DMS 273 (cell line): ENCODE data around the gene IGIP.

Source experiments
- DNase-seq: peaks from one replicate; lab custom pipeline; 2025; ENCODE audit not compliant: unreplicated experiment; lab: John Stamatoyannopoulos, UW

IGIP gene

DNA sequence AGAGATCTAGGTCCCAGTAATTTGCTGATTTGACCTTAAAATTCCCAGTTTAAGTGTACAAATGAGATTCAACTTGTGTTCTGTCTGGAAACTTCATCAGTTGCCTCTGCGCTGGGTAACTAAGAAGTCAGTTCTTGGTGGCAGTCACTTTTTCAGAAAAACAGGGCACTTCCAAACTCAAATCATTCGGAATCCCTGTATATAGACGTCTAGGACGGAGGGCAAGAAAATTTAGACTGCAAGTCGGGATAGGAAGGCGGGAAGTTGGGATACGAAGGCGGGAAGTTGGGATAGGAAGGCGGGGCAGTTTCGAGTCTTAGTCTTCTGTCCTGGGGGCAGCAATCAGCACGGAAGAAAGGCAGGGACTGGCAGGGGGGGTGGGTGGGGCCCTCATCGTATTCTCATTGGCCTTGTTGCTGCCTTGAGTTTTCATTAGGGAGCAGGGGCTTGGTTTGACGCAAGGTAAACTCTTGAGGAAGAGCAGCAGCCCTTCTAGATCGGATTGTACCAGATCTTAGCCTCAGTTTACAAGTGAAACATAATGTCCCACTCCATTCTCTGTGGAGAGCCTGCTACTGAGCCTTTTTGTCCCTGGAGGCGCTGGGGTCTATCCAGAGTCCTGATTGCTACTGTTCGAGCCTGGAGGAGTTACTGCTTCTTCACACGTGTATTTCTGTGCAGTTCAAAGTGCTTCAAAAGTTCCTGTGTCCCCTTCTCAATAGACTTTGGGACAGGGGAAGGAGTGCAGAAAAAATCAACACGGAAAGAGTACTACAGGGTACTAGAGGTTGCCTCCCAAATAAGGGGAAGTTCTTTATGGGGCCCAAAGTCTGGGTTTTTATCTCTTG is 14.5 kb upstream of the IGIP start:
- DNase-seq = no peak

DNA sequence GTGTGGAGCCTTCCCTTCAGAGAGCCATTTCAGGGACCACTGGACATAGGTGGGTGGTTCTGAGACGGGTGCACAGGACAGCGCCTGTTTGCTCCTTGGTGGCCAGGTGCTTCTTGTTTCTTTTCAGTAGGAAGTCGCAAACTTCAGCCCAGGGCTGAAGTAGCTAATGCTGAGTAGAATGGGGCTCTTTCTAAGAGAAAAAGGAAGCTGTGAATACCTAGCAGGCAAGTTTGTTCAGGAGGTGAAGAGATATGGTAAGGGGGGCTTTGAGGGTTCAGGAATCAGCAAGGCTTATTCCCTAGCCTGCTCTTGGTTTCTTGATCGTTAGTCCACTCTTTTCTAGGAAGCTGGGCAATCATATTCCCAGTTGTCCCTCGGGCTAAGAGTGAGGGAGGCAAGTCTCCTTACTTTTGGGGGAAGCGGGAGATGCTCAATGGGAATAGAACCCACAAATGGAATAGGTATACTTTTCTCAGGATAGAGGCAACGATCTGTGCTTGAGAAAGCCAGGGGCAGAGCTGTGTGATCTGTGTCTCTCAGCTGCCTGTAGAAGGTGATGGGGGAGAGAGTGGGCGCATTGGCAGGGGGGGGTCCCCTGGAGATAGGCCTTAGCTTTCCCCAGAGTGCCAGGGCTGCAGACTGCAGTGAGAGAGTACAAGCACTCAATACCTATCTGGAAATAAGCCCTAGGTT is 13.7 kb upstream of the IGIP start:
- no peak for DNase-seq

DNA sequence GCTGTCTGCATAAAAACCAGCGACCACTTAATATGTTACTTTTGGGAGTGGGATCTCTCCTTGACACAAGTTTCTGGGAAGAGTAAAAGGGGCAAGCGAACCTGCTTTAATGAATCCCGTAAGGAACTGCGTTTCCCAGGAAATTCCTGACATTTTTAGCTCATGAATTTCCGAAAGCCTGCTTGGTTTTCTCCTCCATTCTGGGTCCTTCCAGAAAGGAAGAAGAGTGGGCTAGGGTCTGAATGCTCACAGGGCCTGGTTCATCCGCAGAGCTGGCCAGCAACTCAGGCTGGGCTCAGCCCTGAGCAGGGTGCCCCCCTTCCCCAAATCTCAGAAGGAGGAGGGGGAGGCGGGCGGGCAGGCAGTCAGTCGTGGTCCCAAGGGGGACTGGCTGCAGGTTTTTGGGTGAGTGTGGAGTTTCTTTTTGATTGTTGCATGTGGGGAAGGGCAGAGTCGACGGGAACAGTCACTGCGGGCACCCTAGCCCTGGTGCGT is 13.0 kb upstream of the IGIP start:
- DNase-seq = no peak

DNA sequence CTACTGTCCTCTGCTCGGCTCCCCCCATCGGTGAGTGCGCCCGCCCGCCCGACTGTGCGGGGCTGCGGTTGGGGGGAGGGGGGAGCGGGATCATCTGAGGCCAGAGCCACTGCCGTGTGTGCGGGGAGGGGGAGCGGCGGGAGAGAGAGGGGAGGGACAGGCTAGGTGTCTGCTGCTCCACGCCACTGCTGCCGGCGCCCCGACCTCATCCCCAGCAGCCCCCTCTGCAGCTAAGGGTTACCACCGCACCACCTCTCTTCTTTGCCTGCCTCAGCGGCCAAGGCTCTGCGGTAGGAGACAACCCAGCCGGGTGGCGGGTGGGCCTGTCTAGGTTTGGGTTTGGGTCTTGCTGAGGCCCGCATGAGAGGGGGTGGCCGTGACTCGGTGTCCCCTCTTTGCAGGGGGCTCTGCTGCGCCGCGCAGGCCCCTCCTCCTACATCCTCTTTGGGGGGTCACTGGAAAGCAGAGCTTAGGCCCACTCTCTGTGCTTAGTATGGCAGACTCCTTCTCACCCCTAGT is 12.5 kb upstream of the IGIP start:
- peak; percentile 55 for DNase-seq

DNA sequence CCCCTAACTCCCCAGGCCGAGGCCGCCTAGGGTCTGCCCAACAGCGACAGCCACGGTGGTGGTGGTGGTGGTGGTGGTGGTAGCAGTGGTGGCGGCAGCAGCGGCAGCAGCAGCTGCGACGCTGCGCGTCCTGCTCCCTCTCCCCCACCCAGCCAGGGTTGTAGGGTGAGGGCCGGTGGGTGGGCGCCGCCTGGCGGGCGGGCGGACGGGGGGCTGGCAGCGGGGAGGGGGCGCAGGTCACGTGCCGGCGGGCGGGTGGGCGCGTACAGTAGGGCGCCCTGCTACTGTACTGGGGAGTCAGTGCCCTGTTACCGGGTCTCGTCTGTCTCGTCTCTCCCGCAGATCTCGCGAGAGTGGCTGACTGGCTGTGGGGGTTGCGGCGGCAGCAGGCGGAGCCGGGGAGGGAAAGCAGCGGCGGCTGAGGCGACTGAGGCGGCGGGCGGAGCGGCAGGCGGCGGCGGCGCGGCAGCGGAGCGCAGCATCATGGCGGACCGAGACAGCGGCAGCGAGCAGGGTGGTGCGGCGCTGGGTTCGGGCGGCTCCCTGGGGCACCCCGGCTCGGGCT is 12.0 kb upstream of the IGIP start, which contains the start of gene PURA:
PURA (plus strand) TSS at position 411 of the 565 bp plus-strand sequence; CDS start at position 484, 73 bp downstream.
- peak; percentile 98 for DNase-seq

DNA sequence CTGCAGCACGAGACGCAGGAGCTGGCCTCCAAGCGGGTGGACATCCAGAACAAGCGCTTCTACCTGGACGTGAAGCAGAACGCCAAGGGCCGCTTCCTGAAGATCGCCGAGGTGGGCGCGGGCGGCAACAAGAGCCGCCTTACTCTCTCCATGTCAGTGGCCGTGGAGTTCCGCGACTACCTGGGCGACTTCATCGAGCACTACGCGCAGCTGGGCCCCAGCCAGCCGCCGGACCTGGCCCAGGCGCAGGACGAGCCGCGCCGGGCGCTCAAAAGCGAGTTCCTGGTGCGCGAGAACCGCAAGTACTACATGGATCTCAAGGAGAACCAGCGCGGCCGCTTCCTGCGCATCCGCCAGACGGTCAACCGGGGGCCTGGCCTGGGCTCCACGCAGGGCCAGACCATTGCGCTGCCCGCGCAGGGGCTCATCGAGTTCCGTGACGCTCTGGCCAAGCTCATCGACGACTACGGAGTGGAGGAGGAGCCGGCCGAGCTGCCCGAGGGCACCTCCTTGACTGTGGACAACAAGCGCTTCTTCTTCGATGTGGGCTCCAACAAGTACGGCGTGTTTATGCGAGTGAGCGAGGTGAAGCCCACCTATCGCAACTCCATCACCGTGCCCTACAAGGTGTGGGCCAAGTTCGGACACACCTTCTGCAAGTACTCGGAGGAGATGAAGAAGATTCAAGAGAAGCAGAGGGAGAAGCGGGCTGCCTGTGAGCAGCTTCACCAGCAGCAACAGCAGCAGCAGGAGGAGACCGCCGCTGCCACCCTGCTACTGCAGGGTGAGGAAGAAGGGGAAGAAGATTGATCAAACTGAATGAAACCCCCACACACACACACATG is 11.2 kb upstream of the IGIP start:
- DNase-seq = peak; percentile 76

DNA sequence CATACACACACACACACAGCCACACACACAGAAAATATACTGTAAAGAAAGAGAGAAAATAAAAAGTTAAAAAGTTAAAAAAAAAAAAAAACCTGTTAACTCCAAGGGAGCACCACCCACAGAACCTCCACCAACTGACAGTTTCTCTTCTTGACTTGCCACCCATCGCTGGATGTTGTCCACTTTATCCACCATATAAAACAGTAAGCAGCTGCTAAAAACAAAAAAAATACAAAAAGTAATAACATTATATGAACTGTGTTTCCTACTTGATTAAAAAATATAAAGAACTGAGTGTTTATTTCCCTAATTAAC is 10.6 kb upstream of the IGIP start:
- peak; percentile 48 for DNase-seq

DNA sequence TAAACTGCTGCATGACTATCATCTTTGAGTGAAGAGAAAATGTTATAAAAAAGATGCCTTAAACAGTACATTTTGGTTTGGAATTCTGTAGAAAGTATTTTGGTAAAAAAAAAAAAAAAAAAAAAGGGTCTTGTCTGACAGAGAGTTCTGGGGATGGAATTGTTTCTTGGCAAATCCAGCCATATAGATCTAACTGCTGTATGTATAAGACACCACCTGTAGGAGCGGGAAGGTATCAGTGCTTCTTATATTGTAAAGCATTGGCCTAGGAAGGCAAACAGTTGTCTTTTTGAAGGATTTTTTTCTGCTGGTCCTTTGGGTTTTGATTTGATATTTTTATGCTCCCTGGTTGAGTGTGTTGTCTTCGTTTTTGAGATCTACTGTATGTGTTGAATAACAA is 9.0 kb upstream of the IGIP start:
- DNase-seq = peak; percentile 44

DNA sequence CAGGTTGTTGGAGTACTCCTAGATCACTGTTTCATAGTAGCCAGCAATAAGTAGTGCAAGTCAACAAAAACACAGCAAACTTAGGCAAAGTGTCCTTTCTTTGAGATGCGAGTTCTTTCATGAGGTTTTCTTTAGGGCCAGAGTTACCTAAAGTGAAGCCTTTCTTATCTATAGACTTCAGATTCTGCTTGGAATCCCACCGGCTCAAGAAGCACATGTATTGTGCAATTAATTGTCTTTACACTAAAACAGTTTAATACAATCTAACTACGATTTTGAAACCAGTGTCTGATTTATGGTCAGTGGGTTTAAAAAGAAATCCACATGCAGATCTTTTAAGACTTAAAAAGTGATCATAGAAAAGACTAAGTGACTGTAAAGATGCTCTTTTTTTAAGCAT is 8.2 kb upstream of the IGIP start:
- DNase-seq = no peak

DNA sequence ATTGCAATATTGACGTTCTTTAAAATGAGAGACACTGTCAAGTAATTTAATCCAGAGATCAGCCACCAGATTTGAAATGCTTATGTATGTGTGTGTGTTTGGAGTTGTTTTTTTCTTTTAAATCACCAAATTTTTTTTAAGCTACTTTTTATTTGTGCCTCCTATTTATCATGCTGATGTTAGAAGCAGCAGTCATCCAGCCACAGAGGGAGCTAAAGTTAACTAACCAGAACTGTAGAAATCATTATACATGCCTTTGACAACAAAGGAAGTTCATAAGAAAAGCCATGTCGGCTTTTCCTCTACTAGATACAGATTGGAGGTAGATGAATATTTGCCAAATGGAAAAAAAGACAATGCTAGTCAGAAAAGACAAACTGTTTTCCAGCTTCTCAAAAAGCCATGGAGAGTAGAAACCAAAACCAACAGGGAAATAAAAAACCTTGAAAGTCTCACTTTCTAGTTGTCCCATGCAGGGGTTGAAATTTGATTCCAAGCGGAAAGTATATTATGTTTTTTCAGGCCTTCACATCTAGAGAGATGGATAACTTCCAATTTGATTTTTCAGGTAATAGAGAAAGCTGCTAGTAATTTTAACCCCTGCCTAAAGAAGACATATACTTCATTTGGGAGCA is 7.3 kb upstream of the IGIP start:
- DNase-seq = peak; percentile 31

DNA sequence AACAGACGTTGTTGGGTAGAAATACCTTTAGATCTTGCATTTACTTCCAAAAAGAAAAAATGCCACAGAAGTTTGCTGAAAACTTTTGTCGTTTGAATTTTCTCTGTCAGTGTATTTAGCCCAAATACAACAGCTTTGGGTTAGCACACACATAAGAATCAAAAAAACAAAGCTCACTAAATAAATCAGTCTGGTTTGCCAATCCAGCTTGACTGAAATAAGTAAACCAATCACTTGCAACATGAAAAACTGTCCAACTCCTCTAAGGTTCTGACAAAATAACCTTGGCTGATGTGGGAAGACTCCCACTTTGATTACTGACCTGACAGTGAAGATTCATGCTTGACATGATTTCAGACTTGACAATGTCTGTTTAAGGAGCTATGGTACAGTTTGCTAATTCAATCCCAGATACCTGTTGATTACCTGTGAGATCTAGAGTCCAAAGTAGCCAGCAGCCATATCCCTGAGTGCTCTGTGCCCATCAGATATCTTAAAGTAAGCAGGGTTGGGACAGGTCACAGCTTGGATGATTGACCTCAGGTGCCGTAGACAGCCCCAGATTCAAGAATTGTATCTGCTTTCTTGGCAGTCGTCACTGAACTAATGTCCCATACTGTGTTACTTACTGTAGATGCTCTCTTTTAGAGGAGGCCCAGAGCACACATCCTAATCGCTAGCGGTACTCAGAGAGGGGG is 727 bp downstream of the IGIP start:
- no peak for DNase-seq

DNA sequence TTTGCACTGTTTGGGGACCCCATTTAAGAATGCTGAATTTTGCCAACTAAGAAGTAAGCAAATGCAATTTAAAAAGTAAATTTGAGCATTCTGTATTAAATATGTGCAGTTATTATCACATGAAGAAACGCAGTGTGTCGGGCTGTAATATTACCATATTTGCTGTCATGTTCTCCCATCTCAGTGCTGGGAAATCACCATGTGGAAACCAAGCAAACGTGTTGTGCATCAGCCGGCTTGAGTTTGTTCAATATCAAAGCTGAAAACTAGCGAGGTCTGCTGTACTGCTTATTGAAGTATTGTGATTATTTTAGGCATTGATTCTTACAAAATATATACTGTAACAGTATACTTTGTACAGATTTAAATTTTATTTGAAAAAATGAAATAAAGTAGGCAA is 2.6 kb downstream of the IGIP start:
- DNase-seq = no peak

DNA sequence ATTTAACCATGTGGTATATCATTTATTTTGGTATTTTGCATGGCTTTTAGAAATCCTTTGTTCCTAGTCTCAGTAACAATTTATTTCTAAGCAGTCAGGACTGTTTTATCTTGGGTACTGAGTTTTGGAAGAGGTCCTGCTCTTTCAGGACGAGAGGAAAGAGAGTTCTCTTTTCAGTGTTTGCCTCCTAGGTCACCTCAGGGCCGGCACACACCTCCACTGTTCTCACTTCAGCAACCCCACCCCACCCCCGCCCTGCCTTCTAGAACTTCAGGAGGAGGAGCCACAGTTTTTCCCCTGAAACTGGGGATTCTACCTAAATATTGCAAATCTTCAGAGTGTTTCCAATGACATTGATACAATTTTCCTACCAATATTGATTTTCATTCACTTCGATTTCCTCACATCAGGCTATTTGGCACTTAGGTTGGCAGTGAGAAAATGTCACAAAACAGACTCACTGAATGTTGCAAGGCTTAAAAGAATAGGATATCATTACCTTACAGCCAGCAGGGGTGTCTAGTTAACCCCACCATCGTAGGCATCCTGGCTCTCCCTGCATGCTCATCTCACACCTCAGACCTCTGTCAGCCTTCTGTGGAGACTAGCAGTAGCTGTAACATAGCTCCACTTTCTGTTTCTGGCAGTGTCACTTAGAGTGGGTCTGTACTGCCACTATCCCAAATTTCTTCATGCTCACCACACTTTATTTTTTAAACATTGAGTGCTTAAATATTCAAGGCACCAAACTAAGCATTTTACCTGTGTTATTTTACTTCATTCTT is 5.4 kb downstream of the IGIP start:
- DNase-seq = no peak

DNA sequence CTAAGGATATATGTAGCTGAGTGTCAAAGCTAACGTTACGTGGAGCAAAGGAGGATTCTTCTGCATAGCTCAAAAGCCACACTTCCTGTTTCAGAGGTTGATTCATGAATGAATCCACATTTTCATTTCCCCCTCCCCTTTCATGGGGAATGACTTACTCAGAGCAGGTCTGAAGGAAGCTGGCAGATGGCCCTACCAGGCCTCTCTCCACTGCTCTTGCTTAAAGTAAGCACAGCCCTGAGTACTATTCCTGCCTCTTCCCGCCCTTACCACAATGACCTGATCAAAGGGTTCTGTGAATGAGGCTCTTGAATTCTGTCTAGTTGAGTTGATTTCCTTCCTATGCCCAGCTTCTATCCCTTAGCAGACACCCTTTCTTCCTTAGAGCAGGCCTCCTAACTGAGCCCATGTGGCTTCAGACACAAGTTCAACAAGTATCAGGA is 6.3 kb downstream of the IGIP start:
- DNase-seq = peak; percentile 66

DNA sequence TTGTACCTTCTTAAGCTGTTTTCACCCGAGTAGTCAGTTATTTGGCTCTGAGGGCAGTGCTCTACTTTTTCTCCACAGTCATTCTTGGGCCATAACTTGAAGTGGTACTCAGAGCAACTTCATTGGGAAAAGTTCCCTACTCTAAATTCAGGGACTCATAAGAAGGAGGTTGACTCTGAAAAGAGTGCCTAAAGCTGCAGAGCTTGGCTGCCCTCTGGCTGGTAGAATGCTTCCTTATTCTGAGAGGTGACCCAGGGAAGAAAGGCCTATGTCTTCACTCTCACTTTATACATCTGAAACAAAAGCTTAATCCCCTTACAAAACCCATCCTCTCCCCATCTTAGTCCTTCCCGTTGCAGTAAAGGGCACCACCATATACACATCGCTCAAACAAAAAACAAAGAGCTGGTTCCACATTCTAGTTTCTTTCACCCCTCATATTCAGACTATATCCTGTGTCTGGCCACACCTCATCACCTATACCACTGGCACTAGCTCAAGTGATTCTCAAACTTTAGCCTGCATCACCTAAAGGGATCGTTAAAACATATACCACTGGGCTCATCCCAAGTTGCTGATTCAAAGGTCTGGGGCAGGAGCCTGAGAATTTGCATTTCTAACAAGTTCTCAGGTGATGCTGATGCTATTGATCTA is 7.9 kb downstream of the IGIP start:
- DNase-seq = no peak

DNA sequence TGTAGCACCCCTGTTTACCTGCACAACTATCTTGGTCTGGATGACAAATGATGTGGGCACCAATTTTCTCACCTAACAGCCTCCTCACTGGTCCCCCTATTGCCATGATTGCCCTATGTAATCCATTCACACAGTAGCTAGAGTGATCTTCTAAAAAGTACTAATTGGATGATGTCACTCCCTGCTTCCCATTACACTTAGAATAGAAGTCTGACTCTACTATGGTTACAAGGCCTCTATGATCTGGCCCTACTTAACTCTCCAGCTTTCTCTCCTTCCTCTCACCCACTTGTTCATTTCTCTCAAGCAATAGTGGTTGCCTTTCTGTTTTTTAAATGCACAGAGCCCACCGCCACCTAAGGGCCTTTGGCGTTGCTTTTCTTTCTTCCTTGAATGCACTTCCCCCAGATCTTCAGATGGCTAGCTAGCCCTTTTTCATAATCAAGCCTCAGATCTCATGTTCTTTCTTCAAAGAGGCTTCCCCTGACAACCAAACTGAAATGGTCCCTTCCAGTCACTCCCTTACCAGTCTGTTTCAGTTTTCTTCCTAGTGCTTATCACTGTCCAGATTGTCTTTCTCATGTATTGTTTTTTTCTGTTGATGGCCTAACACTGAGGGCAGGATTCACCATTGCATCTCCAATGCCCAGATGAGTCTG is 8.7 kb downstream of the IGIP start:
- DNase-seq = no peak

DNA sequence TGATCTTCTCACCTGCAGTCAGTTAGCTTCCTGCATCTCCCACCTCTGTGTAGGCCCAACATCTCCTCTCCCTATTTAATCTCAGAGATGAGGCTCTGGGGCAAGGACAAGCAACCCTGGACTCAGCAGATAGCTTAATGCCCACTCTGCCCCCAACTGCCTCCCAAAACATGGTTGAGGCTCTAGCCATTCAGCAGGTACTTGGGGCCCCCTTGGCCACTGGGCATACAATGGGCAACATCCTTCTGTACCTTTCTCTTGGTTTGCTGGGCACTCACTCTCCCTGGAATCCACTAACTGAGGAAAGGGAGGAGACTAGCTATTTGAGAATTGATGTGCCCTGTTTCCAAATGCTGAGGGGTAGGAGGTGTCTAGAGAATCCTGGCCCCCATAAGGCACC is 9.4 kb downstream of the IGIP start:
- DNase-seq = no peak

DNA sequence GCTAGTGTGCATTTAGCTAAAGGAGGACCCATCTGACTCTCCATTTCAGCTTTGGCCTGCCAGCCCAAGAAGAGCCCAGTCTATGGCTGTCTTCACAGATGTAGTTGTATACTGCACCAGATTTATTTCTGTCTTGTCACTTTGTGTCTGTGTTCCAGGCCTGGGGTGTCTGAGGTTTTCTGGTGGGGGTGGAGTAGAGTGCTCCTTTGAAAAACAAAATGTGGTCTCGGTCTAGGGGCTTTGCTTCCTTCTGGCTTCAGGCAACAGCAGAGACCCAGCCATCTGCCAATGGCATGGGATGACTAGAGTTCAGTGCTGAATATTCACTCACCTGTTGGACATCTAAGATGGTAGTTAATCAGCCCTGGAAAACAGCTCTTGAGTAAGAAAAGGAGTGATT is 10.9 kb downstream of the IGIP start:
- DNase-seq = no peak
